GM19452 (cell line): Measurements from ENCODE around the gene ARHGAP26.
A peak's percentile ranks its signal among the peaks of the same experiment; 100 is the strongest.

ENCODE experiments used
- ATAC-seq: cut with Tn5 transposase; IDR thresholded peaks from one replicate; pipeline ENCODE4 v1.9.1; 2021; ENCODE audit not compliant: unreplicated experiment

The ARHGAP26 gene

DNA sequence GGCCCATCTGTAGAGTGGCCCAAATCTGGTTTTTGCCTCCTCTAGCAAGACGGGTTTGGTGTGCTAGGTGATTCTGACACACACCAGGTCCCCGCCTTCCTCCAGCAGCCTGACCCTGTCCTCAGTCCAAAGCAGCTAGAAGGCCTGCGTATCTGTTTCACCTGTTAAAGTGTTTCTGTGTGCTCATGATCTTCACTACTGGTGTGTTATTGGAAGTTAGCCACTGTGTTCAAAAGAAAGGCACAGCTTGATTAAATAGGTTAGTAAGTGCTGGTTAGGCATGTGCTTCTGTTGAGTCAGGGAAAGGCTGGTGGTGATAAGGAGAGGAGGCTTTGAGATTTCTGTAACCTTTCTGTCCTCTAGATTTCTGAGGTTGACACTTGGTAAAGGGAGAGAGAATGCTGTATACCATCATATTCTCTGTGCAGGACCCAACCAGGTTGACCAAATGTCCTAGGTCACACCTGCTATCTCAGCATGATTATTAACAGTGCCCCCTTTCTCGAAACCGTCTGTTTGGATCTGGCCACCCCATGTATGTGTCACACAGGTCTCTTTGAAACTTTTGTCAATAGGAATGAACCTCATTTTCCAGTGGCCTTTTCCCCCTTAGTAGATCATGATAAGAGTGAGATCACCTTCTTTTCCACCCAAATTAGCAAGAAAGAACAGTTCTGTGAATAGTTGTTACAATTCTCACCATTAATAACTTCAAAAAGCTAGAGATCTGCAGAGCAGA lies 58.8 kb downstream of the ARHGAP26 start:
- ATAC-seq: no peak

DNA sequence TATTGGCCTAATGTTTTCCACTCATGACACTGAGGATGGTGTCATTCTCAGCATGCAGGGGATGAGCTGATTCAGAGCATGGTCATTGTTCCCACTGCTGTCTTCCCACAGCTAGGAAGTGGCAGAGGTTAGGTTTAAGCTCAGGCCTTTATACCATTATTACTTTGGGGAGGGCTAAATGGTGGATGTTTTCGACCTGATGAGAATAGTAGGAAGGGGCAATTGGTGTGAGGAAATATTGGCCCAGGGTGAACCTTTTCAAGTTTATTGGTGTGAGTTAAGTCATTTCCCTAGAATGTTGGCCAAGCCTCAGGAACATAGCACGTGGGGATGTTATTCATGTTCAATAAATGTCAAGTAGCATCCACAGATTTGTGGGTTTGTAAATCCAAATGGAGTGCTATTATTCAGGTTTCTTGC lies 59.6 kb downstream of the ARHGAP26 start:
- no peak for ATAC-seq

DNA sequence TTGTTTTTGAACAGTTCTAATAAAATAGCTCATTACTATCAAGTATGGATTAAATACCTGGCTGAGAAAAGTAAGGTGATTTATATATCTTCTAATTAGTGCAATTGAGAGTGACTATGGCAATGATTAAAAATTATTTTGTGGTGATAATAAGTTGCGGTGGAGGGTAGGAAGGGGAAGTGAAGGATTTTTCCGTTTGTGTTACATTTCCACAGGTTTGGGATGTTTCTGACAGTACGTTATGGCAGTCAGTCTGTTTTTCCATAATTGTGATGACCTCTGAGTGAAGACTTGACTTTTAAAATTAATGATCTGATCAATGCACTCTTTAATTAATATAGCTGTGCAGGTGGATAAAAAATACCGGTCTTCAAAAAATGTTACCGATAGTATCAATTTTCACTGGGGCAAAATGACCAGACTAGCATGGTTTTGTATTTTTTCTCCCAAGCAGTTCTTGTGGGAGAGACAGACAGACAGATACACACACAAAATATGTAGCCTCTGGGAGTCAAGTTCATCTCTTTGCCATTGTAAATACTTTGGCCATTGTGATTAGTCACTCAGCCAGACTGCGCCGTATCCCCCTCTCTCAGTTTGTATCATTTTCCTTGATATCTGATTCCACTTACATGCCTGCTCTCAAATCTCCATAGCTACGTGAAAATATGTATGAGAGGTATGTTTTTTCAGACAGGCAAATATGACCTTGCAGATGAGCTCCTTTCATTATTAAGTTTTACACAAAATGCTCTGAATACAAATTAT lies 60.2 kb downstream of the ARHGAP26 start:
- no peak for ATAC-seq

DNA sequence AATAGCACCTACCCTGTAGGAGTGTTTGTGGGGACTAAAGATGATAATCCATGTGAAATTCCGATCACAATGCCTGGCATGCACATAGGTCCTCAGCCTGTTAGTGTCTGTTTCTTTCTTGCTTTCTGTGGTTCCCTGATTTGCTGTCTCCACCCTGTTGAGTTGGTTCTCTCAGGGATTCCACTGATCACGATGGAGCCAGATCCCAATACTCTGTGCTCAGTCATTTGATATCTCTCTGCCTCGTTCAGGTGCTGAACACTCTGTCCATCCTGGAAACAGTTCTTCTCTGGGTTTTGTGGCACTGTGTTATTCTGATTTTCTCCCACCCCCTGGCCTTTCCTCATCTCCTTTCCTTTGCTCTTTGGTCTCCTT lies 60.8 kb downstream of the ARHGAP26 start:
- ATAC-seq: no peak

DNA sequence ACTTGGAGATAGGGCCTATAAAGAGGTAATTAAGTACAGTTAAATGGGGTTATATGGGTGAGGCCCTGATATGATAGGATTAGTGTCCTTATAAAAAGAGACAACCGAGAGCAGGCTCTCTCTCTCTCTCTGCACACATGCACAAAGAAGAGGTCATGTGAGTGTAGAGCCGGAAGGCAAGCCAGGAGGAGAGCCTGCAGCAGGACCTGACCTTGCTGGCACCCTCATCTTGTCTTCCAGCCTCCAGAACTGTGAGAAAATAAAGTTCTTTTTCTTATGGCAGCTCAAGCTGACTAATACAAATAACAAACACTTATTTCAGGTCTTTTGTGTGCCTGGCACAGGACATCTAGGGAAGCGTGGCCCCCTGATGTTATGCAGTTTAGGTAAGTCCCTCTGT lies 62.1 kb downstream of the ARHGAP26 start:
- no peak for ATAC-seq

DNA sequence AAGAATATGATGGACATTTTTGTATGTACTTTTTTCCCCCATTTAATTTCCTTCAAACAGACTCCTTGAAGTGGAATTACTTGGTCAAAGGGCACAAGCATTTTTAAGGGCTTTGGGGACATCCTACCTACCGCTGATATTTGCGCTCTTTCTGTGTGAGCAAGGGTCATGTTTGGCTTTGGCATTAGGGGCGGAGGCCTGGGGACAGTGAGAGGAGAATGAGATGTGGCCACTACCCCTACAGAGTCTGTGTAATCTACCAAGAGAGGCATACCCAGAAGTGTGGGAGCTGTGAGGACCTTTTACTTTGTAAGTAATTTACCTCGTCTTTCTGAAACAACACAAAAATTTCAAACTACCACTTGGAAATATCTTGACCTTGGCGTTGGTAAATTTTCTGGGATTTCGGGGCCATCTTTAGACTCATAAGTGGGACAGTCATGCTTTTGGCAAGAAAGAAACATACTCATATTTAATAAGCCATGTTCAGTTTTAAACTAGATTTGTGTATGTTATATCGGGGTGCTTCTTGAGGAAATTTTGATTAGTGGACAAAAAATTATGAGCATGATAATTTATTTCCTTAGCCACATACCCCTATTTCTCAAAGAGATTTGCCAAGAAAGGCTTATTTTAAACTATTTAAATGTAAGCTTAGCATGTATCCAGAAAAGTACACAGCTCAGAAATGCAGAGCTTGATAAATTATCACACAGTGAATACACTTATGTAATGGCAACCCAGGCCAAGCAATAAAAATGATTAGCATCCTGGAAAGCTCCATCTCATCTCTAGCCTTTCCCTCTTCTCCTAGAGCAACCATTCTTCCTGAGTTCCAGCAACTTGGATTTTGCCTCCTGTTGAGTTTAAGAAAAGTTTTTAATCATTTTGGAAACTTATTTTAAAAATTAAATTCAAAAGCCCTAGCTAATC lies 63.6 kb downstream of the ARHGAP26 start:
- ATAC-seq: no peak

DNA sequence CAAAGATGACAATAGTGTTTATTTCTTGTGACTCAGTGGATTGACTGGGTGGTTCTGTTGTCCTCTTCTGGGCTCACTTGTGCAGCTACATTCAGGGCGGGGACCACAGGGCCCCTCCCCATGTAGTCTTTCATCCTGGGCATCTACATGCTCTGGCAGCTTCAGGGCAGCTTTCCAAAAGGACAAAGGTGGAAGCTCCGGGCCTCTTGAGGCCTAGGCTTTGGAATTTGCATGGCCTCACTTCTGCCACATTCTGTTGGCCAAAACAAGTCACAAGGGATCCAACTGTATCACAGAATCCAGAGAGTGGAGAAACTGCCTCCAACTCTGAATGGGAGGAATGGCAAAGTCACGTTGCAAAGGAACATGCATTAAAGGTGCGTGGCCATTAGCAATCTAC lies 64.3 kb downstream of the ARHGAP26 start:
- no peak for ATAC-seq

DNA sequence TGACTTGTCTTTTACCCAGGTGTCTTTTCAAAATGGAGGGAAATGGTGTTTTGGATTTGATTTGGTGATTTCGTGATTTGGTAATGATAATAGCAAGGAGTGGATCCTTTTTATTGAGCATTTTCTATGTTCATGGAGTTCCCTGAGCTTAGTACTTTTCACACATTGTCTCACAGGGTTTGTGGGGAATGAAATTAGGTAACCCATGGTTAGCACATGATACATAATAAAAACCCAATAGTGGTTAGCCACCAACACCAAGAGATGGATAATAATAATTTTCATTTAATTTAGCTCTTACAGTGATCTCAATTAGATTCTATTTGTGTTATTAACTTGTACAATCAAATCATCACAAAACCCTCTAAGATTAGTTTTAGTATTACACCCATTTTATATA lies 65.4 kb downstream of the ARHGAP26 start:
- no peak for ATAC-seq

DNA sequence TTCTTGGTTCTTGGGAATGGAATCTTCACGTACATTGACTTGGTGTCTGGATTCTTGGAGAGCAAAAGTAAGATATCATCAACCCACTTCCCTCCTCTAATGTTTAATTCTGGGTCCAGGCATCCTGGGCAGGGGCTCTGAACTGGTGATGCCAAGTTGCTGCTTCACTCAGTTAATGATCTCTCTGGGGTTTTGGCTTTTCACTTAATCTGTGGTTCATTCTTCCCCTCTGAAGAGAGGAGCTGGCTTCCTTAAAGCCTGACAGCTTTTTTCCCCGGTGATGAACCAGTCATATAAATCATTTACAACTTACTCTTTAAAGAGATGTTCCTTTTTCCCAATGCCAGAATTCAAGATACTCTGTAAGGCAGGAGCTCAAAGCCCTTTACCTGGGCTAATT lies 65.9 kb downstream of the ARHGAP26 start:
- ATAC-seq: no peak

DNA sequence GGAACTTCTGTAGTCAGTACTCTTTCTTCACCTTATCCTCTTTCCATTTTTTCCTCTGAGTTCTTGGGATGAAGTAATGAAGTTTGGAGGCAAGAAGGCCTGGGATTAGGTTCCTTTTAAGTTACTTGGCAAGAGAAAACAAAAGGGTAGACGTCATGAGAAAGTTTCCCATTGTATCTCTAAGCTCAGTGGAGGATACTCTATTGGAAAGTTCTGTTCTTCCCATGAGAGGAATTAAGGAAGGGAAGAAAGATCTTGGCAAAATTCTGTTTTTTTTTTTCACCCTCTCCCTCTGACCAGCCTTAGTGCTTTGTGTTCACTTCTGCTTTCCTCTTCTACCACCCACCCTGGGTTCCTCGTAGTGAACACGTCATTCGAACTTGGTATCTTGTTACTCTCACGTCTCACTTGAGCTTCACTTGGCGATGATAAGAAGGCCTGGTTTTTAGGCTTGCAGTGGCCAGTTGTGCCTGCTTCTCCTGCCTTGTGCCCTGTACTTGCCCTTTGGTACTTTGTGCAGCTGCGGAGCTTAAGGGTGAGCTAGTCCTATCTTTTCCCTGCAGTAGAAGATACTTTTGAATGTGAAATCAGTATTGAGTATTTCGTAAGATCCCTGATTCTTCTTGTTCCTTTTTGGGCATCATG lies 67.0 kb downstream of the ARHGAP26 start:
- no peak for ATAC-seq

DNA sequence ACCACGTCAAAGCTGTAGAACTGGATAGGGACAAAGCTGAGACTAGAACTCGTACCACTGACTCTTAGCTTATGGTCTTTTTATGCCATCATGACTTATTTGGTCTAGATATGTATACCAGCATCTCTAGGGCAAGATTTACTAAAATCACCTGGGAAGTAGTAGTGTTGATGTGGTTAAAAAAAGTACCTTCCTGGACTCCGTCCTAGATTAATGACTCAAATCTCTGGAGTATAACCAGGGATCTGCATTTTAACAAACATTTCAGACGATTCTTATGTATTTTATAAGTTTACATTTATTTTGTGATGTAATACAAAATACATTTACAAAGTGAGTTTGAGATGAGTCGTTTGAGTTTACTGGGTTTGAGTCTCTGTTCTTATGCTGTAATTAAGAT lies 68.7 kb downstream of the ARHGAP26 start:
- no peak for ATAC-seq

DNA sequence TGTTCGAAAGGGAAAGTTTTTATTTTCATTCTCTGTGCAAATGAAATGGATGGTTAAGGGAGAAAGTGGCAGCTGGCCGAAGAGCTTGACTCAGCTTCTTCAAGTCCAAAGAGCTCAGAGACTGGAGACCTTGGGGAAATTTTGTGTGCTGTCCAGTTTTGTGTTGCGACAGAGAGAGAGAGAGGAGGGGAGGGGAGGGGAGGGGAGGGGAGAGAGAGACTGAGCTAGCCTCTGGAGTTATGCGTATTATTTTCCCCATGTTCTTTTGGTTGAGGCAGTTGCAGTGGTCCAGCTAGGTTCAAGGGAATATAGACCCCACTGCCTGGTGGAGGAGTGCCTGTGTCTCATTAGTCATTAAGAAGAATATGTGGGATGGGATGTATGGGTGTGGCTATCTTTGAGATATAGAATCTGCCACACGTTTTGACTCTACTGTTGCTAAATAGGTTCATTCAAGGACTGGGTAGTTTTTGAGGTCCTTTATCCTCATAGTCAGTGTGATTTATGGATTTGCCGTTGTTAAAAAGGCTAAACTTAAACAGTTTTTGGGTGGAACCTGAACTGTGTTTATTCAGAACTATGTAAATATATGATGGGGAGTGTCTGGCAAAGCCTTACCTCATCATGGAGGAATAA lies 69.7 kb downstream of the ARHGAP26 start:
- ATAC-seq: no peak

DNA sequence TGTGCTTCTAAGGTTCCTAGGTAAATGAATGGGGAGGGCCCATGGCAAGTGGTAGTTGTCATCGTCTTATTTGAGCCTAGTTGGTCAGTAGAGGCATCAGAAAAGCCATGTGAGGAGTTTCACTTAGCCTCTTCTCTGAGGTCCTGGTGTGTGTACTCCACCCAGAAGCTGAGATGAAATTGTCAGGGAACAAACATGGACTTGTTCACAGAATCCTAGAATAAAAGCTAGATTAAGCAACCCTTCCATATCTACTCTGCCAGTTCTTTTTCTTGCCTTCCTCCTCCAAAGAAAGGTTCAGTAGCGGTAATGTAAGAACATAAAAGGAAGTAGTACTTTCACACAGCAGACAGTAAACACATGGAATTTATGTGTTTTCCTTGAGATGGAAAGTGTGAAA lies 70.4 kb downstream of the ARHGAP26 start:
- no peak for ATAC-seq

DNA sequence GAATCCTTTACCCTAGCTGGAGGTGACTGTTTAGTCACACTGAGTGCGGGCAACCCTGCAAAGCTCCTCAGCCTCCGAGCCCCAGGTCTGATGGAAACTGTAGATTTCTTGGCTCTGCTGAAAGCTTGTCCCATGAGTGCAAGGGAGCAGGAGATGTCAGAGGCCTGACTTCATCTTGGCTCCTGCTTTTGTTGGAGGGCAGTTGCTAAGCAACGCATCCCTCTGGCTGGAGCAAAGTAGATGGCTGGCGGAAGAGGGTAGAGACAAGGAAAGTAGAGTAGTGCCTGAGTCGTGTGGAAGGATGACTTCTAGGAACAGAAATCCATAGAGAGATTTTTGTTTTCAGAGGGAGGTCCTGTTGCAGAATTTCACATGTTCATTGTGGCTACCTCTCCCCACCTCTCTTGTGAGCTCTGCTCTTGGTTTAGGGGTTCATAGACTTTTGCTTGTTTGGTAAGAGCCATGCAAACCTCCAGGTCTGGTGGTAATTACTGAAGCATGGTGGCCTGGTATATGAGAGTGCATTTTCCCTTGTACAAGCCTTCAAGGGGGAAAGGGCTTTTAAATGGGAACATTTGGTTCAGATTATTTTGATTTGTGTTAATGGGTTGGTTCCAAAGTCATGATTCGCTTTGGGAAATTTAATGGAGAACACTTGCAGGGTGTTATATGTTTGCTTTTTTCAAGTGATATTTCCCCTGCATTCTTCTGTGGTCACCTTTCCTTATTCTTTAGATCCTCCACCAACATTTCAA lies 71.5 kb downstream of the ARHGAP26 start:
- ATAC-seq: no peak

DNA sequence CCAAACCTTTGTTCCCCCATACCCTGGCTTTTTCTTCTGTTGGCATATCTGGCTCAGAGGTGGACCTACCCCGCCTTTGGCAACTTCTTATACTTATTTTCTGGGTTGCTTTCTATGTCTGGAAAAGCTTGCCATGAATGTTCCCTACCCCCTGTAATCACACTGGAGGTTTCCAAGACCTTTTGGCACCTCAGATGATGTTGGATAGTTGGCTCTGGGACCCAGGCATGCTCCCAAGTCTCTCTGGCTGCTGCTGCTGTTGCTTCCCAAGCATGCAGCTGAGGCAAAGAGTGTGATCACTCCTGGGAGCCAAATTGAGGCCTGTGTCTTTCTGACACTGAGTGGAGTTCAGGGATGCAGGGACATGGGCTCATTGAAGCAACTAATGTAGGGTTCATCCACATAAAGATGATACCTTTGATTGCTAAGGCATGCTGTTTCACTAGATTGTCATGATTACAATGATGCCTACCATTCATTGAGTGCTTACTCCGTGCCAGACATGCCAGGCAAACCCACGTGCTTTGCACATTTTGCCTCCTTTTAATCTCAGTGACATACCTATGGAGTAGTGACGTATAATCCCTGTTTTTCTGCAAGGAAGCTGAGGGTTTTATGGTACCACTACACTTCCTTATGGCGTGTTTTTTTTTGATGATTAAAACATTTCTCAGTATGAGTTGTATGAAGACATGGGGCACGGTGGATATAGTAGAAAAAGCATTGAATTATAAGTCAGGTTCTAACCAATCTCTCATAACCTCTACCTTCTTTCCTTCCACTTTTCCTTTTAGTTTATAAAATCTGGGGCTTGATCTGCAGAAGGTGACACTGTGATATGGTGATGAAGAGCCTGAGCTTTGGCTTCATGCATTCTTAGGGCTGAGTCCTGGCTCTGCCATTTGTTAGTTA lies 73.1 kb downstream of the ARHGAP26 start:
- no peak for ATAC-seq

DNA sequence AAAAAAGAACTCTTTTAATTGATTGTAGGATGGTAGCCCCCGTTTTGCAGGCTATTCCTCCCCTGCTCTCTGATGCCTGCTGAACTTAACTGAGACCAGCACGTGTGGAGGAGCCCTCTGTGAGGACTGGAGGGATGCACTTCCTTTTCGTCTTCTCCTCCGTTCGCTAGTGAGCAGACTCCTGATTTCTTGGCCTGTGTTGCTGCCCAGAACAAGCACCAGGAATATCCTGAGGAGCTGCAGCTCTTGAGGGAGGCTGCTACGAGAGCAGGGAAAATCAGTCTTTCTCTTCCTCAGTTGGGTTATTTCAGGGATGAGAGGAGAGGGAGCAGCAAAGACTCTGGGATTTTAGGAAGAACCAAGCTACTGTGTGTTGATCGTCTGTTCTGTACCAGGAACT lies 74.7 kb downstream of the ARHGAP26 start:
- ATAC-seq: no peak

DNA sequence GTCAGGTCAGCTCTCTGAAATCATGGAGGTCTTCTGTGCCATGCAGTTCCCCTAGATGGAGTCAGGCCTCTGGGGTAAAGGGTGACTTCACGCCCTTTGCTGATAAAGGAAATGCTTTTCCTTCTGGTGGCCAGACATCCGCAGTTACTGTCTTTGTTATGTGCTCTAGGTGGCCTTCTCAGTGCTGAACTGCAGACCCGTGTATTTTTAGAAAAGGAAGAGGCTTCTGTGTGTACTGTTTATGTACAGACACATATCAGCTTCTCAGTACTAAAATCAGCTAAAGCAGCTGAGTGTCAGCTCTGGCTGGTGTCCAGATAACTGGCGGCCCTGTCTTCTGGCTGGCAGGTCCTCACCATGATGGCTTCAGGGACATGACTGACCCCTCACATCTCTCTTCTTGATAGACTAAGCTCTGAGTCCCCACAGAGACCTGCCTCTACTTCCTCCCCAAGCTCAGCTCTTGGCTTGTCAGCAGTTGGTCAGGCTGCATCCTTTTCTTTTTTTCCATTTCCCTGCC lies 75.3 kb downstream of the ARHGAP26 start:
- peak; percentile 46 for ATAC-seq

DNA sequence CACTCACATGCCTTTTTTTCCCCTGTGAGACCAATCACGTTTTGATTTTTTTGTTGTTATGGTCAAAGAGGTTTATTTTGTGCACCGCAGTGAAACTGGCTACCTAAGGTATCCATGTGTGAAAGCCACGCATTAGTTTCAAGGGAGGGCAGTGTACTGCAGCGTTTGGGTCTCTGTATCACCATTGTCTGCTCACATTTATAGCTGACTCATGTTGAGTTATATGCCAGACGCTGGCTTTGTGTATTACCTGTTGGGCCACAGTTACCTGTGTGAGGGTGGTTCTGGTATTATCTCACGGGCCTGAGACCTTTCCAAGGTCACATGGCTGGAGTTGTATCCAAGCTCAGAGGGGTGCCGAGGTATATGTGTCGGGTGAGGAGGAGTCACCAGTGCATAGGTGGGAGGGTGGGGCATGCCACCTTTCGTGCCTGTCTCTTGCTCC lies 75.8 kb downstream of the ARHGAP26 start:
- peak; percentile 76 for ATAC-seq

DNA sequence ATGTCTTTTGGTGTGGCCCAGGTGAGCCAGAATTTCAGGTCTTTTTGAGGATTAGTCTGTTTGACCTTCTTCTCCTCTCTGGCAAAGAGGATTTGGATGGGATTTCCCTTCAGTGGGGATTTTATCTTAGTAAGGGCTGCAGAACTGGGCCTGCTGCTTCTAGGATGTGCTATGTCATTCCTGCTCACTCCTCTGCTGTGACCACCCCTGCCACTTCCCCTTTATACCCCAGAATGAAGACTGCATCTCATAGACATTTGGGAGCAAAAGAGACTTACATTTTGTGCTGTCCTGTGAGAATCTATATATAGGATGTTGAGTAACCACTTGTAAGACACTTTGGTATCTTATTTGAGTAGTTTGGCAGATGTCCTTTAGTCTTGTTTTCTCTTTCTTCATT lies 76.2 kb downstream of the ARHGAP26 start:
- ATAC-seq: no peak
